Measurements from ENCODE around the gene LMX1B.

GRCh38 chr9:126617823-126618165, 4.1 kb downstream of the LMX1B start:
- TF ChIP-seq CTCF (conservative IDR thresholded peaks at IDR 0.05; ENCODE audit: low read depth, low read length) = no peak
- no peak for TF ChIP-seq EZH2 (IDR thresholded peaks at IDR 0.05; ENCODE audit: borderline replicate concordance, low read depth, low read length, poor library complexity, severe bottlenecking)
